Measurements from ENCODE around the gene GTPBP3.

The GTPBP3 gene

DNA sequence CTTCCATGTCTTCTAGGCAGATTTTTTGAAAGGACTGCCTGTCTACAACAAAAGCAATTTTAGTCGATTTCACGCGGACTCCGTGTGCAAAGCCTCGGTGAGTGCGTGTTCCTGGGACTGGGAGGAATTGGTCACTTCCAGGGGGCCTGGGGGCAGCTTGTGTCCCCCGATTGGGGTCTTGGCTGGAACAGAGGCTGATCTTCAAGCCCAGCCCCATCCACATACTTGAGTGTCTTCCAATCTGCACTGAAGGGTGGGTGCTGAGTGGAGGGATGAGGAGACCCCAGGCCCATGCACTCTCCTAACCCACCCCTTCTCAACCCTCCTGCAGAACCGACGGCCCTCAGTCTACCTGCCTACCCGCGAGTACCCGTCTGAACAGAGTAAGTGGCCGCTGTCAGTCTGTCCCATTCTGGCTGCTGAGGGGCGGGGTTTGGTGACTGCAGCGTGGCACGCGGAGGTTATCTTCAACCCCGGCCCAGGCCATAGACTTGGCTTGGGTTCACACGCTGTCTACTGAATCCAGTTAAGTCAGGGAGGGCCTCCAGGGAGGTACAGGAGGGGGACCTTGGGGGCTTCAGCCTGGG, 23.3 kb upstream of the GTPBP3 start:
- POLR2A ChIA-PET, result no interaction called here
- DNase-seq (ENCODE audit: low read depth, low spot score), result no peak
- CTCF ChIA-PET, result no interaction called here
- H3K4me3 ChIP-seq (ENCODE audit: low read depth, low read length), result no peak overlapping the region
- TF ChIP-seq, protein P1, sequence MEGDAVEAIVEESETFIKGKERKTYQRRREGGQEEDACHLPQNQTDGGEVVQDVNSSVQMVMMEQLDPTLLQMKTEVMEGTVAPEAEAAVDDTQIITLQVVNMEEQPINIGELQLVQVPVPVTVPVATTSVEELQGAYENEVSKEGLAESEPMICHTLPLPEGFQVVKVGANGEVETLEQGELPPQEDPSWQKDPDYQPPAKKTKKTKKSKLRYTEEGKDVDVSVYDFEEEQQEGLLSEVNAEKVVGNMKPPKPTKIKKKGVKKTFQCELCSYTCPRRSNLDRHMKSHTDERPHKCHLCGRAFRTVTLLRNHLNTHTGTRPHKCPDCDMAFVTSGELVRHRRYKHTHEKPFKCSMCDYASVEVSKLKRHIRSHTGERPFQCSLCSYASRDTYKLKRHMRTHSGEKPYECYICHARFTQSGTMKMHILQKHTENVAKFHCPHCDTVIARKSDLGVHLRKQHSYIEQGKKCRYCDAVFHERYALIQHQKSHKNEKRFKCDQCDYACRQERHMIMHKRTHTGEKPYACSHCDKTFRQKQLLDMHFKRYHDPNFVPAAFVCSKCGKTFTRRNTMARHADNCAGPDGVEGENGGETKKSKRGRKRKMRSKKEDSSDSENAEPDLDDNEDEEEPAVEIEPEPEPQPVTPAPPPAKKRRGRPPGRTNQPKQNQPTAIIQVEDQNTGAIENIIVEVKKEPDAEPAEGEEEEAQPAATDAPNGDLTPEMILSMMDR (IDR thresholded peaks at IDR 0.05; ENCODE audit: insufficient read depth, low read length, missing control alignments), result no peak

- TF ChIP-seq, protein P1 (IDR thresholded peaks at IDR 0.05; ENCODE audit: insufficient read depth, low read length, missing control alignments), result no peak
- H3K4me3 ChIP-seq (ENCODE audit: low read depth, low read length), result no peak overlapping the region
- no peak for DNase-seq (ENCODE audit: low read depth, low spot score)
- POLR2A ChIA-PET, result no interaction called here
- CTCF ChIA-PET, result no interaction called here
These were observed 18.4 kb upstream of the GTPBP3 start for GRCh38 chr19:17318966-17319365.

DNA sequence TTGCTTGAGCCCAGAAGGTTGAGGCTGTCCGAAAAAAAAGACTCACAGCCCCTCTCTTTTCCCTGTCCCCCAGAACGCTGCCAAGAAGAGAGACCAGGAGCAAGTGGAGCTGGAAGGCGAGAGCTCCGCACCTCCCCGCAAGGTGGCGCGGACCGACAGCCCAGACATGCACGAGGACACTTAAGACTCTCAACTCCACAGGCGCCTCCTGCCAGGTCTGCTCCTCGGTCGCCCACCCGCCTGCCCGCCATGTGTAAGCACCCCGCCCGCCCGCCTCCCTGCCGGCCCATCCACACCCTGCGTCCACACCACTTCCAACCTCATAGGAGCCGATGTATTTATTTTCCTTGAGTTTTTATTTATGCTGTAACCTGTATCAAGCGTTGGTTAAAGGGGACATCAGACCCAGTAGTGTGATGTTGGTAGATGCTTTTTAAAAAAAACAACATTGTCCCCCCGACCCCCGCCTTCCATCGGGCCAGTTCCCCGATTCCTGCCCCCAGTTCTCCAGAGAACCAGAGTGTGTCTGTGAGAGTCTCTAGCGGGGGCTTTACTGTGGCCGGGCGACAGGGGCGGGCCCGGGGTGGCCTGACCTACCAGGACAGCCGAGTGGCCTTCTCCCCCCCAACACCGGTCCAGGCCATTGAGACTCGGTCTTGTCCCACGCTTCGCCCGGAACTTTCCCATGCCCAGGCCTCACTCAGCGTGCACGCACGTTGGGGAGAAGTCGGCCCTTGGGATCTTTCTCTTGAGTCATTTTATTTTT, 17.7 kb upstream of the GTPBP3 start:
- TF ChIP-seq, protein P1 (IDR thresholded peaks at IDR 0.05; ENCODE audit: insufficient read depth, low read length, missing control alignments), result no peak
- no peak for DNase-seq (ENCODE audit: low read depth, low spot score)
- CTCF ChIA-PET, result no interaction called here
- H3K4me3 ChIP-seq (ENCODE audit: low read depth, low read length), result no peak overlapping the region
- POLR2A ChIA-PET, result no interaction called here

DNA sequence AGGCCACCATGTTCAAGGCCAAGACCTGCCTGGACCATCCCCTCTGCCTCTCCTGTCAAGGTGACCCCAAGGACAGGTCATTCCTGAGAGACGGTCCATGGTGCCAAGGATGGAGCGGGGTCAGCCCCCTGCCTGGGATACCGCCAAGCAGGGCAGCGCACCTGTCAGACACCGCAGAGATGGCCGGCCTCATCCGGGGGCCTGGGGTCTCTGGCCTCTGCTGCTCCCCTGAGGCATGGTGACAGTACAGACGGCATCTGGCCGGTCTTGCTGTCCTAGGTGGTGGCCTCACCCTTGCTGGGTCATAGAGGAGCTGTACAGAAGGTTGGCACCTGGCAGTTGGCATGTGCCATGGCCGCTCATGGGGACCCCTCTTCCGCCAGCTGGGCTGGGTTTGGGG, 16.9 kb upstream of the GTPBP3 start:
- POLR2A ChIA-PET, result no interaction called here
- TF ChIP-seq, protein P1 (IDR thresholded peaks at IDR 0.05; ENCODE audit: insufficient read depth, low read length, missing control alignments), result no peak
- H3K4me3 ChIP-seq (ENCODE audit: low read depth, low read length), result no peak overlapping the region
- DNase-seq (ENCODE audit: low read depth, low spot score), result no peak
- CTCF ChIA-PET, result no interaction called here

DNA sequence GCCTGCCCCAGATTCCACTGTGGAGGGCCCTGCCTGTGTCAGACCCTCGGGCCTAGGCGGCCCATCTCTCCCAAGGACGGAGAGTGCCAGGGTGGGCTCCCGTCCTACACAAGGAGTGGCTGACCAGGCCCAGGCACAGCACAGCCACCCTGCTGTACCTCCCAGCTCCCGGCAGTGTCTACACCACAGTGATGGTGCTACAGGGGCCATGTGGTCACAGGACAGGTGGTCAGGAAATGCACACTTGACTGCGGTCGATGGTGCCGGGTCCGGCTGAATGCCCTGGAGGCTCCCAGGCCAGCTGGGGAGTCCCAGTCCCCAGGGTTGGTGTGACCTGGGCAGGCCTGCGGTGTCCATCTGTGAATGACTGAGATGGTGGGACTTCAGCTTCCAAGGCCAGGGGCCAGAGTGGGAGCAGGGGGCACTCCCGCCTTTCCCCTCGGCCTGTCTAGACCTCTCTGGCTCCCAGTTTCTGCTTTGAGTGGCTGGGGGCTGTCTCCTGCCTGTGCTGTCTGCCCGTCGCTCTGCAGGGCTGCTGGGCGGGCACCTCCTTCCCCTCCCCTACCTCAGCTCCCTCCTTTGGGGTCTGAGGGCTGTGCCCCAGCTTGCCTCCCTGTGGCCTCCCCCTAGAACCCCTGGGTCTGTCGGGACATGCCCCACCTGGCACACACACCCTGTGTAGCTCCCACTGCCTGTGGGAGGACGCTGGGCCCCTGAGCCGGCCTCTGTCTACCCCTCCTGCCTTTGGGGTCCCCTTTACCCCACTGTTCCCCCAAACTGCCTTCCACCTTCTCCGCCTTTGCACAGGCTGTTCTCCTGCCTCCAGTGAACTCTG, 15.5 kb upstream of the GTPBP3 start:
- POLR2A ChIA-PET, result interaction anchor here (0.7 to 0.9 kb wide), 2 partner anchors 9 to 13 kb away, joined by 3 to 5 read pairs; partner anchors contain the start of gene DDA1
- no peak overlapping the region for H3K4me3 ChIP-seq (ENCODE audit: low read depth, low read length)
- CTCF ChIA-PET, result interaction anchor here (1.0 kb wide), 1 partner anchor 24 kb away, joined by 3 read pairs; no protein-coding TSS in a partner anchor
- TF ChIP-seq, protein P1 (IDR thresholded peaks at IDR 0.05; ENCODE audit: insufficient read depth, low read length, missing control alignments), result no peak
- DNase-seq (ENCODE audit: low read depth, low spot score), result no peak

- no peak for DNase-seq (ENCODE audit: low read depth, low spot score)
- TF ChIP-seq, protein P1 (IDR thresholded peaks at IDR 0.05; ENCODE audit: insufficient read depth, low read length, missing control alignments), result no peak
- no peak overlapping the region for H3K4me3 ChIP-seq (ENCODE audit: low read depth, low read length)
- ChIA-PET POLR2A (interaction anchor here (0.7 kb wide), 1 partner anchor 16 kb away, joined by 3 read pairs; no protein-coding TSS in a partner anchor), CTCF (interaction anchor here (1.2 kb wide), 1 partner anchor 11 kb away, joined by 3 read pairs; no protein-coding TSS in a partner anchor)
These were observed 14.5 kb upstream of the GTPBP3 start for GRCh38 chr19:17322854-17323253.
